SK-N-DZ (cell line): ENCODE measurements around the gene METRNL.
"Not testable (repeated sequence)": the region's sequence is repeated elsewhere in the genome, so short reads cannot be mapped to it uniquely, and the experiment has no call there.

Source experiments
- DNase-seq: peaks from one replicate; pipeline ENCODE4 v3.0.0-alpha.2; 2015; ENCODE audit warnings: low spot score

METRNL gene

DNA sequence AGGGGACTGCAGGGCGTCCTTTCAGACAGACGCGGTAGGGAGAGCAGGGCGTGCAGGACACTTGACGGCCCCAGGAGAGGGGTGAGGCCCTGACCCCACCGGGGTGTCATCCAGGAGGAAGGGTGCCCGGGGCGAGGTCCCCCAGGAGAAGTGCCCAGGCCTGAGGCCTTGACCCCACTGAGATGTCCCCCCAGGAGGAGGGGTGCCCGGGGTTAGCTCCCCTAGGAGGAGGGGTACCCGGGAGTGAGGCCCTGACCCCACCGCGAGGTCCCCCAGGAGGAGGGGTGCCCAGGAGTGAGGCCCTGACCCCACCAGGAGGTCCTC, 27.2 kb upstream of the METRNL start:
- DNase-seq: no peak

DNA sequence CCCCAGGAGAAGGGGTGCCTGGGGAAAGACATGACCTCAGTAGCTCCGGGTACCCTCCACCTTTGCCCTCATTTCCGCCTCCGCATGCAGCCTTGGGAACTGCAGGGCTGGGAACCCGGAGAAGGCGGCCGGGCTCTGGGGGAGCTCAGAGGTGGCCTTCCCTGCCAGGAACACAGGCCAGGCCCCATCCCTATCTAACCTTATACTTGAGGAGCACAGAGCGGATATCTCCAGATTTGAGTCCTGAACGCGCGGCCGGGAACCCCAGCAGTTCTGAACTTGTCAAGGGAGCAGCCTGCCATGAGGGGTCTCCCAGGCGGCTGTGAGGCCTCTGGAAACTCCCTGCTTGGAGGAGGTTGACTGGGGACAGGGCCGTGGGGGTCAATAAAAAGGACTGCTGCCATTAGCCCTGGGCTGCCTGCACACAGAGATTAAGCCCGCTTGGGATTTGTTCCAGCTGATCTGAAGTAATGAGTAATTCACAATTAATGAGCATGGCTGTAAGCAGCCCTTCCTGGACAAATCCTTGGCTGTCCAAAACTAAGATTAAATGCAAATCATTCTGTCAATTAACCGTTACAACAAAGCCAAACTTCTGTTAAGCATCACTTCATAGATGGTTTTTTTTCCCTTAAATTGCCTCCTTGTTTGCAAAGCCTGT, 26.3 kb upstream of the METRNL start:
- DNase-seq: no peak

DNA sequence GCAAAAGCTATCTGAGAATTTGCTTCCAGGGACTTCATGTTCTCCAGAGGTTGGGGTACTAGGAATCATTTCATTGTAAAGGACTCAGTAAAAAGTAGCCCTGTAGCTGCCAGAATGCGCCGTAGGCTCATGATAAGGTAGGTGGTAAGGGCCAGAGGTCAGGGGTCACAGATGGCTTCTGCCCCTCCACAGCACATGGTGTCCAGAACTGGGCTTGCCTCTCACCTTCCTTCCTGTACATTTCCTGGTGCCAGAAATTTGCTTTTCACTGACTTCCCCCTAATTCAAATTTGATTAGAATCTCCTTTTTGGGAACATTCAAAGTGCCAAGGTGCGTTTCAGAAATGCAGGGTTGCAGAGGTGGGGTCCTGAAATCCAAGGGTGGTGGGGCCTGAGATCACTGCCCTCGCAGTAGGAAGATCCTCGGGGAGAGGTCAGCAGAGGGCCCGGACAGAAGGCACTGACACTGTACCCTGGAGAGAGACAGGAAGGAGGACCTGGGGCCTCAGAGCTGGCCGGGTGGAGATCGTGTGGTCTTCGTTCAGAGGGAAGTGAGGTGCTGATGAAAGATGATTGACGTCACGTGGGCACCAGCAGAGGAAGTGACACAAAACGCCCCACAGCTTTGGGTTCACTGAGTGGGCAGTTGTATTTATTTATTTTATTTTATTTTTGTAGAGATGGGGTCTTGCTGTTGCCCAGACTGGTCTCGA, 25.5 kb upstream of the METRNL start:
- DNase-seq: no peak

- DNase-seq: no peak
Observed at GRCh38 chr17:83054518-83055125, 24.8 kb upstream of the METRNL start.

GRCh38 chr17:83055176-83055575, 24.2 kb upstream of the METRNL start:
- not testable (repeated sequence) for DNase-seq

DNA sequence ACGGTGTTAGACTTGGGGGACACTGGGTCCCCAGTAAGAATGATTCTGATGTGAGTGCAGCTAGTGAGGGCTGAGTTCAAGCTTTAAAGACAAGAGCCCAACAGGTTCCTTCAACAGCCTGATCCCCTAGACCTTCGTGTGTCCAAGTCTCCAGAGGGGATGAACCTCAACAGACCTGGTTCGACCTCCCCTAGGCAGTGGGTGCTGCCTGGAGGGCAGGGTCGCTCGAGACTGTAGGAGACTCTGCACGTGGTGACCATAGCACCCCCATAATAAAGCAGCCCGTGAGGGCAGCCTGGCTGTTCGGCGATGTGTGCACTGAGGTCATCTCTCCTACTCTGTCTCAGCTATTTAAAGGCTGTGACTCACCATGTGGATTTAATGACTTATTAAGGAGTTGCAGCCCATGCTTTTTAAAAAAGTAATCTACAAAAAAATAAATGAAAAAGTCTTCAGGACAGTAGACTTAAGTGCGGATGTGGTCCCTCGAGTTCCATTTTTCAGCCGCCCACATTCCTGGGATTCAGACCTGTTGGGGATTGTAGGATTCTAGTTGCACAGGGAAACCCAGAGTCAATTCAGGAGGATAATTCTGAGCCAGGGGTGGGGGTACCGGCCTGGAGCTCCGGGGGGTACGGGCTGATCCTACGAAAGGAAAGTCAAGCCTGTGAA, 23.4 kb upstream of the METRNL start:
- DNase-seq: no peak

DNA sequence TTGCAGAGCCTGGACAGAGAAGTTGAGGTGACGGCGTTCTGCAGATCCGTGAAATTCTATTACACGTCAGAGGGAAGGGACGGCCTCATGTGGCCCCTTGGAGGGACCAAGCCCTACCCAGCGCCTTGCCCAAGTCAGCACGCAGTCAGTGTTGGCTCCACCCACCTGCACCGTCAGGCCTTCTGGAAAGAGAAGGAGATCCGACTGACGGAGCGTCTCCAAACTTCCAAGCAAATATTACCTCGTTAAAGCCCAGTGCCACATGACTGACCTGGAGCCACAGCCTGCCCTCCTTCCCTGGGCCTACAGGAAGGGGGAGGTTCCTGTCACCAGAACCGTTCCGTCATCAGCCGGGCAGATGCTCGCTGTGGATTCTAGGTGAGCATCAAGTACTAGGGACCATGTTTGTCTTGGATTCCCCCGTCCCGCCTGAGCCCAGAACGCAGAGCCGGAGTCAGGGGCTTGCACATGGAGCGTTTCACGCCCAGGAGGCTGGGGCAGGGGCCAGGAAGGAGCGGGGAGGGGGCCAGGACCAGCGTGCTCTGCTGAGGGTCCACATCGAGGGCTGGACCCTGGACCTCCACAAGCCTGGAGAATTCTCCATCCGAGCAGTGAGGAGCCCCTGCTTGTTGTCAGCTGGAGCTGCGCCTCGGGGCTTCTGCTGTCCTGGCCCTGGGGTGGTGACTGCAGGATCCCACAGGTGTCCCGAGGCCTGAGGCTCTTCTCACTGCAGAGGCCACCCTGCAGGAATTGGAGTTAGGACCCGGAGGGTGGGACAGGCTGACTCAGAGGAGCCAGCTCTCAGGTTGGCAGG, 22.6 kb upstream of the METRNL start:
- DNase-seq: no peak

GRCh38 chr17:83057397-83057761, 22.0 kb upstream of the METRNL start:
- DNase-seq: no peak

DNA sequence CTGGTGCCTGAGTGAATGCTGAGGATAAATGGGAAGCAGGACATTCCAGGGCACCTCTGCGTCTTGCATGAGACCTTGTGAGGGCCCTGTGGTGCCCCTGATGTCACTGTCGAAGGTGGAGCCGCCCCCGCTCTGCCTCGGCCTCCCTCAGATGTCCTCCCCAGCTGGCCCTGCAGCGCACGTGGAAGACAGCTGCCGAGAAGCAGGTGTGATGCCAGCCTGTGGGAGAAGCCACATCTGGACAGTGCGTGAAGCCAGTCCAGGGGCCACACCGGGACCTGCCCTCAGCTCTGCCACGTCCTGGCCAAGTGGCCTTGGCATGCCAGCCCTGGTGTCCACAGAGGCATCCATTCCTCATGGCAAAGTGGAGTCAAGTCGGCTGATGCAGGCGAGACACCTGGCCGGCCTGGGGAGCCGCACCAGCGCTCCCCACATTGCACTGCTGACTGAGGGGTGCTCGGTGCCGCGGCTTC, 21.6 kb upstream of the METRNL start:
- no peak for DNase-seq

GRCh38 chr17:83058266-83058798, 21.1 kb upstream of the METRNL start:
- no peak for DNase-seq

DNA sequence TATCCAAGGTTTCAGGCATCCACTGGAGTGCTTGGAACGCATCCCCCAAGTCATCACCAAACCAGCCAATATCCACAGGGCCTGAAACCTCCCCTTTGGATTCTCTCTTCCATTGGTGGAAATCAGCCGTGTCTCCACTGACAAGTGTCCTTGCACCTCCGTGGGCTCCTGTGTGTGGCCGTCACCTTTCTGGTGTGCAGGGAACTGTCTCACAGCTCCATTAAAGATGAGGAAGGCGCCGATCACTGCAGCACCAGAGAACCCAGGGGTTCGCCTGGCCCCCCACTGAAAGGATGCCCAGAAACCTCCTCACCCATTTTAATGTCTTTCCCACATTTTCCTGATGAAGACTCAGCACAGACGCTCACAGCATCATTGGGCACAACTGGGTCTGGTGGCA, 17.8 kb upstream of the METRNL start:
- no peak for DNase-seq

- DNase-seq: no peak
Observed at GRCh38 chr17:83062011-83062817, 17.2 kb upstream of the METRNL start.

DNA sequence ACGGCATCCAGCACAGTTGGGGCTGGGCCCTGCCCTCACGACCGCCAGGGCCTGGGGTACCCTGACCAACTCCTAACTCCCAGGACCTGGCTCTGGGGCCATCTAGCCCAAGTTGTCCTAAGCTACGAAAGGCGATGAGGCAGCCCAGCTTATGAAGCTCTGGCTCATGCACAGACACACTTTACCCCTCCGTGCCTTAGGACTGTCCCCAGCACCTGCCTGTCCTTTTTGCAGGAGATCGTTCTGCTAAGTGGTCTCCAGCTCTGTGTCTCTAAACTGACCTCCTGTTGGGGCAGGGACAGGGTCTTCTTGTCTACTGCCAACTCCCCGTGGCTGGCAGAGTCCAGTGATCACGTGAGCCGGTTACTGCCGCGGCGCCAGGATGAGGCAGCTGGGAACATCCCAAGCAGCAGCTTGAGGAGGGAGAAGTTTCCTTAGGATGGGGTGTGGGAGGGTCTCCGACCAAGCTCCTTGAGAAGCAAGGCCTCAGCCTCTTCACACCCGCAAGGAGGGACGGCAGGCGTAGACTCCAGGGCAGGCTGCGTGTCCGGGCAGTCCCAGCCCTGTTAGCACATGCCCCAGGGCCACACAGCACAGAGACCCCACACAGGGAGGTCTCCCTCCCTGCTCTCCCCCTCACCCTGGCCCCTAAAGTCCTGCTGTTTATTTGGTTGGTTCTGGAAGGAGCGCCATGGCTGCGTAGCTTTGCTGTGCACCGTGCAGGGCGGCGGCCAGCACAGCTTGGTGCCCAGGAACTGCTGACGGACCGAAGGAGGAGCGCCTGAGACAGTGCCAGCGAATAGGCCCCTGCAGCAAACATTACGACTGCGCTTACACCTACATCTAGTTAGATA, 16.4 kb upstream of the METRNL start:
- no peak for DNase-seq

DNA sequence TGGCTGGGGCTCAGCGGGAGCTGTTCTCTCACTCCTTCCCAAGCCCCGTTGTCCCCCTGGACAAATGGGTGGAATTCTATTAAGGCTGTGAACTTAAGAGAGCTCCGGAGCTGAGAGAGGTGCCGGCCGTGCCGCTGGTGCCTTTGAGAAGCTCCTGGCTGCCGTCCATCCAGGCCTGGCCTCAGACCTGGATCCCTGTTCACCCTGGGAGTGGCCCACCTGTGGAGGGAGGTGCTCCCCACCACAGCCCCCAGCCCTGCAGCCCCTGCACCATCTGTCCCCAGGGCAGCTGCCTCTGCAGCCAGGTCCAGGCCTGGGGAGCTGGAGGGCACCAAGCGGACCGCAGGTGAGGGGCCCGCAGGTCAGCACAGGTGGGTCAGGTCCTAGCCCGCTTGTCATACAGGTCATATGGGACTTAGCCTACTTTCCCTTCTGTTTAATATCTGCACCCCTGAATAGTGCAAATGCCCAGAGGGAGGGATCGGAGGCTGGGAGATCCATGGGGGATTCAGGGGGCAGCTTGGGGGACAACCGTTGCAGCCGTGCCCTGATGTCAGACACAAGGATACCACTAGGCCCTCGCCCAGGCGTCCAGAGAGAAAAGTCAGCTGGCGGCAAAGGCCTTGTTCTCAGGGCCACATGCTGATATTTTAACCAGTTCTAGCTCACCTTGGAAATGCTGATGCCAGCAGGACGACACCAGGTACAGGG, 15.2 kb upstream of the METRNL start:
- no peak for DNase-seq

GRCh38 chr17:83064732-83065659, 14.4 kb upstream of the METRNL start:
- DNase-seq: no peak

- DNase-seq: no peak
Observed at GRCh38 chr17:83065660-83066542, 13.5 kb upstream of the METRNL start.

GRCh38 chr17:83066543-83066890, 12.9 kb upstream of the METRNL start:
- DNase-seq: not testable (repeated sequence)
